MM.1S (cell line): ENCODE results near the gene PHF21A.

Experiments
- DNase-seq: peaks from one replicate; pipeline ENCODE4 v3.0.0-alpha.2; 2015
- H2AFZ ChIP-seq: fragments of 300-600 bp; sonication (generic); 2 replicates; pipeline ENCODE4 v1.6.0; 2016; ENCODE audit warnings: antibody characterized with exemption, low read length
- H3F3A ChIP-seq: fragments of 300-600 bp; sonication (generic); 2 replicates; pipeline ENCODE4 v1.6.1; 2016; ENCODE audit warnings: mild to moderate bottlenecking, antibody characterized with exemption, low read length, moderate library complexity, mixed read lengths; ENCODE audit not compliant: insufficient read depth
- H3K27ac ChIP-seq: fragments of 300-600 bp; sonication (generic); 2 replicates; pipeline ENCODE4 v1.5.1; 2016; ENCODE audit warnings: mild to moderate bottlenecking, low read length
- H3K27me3 ChIP-seq: fragments of 300-600 bp; sonication (generic); replicated peaks from 2 replicates; pipeline ENCODE4 v1.6.0; 2016; ENCODE audit warnings: low read length; ENCODE audit not compliant: insufficient read depth
- H3K36me3 ChIP-seq: fragments of 300-600 bp; sonication (generic); replicated peaks from 2 replicates; pipeline ENCODE4 v1.6.1; 2016; ENCODE audit warnings: mild to moderate bottlenecking, low read length, mixed read lengths; ENCODE audit not compliant: insufficient read depth
- H3K4me1 ChIP-seq: fragments of 300-600 bp; sonication (generic); 2 replicates; pipeline ENCODE4 v1.6.1; 2016; ENCODE audit warnings: low read length, mixed read lengths
- H3K4me2 ChIP-seq: fragments of 300-600 bp; sonication (generic); 2 replicates; pipeline ENCODE4 v1.6.0; 2016; ENCODE audit warnings: low read depth, low read length
- H3K4me3 ChIP-seq: fragments of 300-600 bp; sonication (generic); 2 replicates; pipeline ENCODE4 v1.5.1; 2016; ENCODE audit warnings: low read length, mixed read lengths
- H3K79me2 ChIP-seq: fragments of 300-600 bp; sonication (generic); 2 replicates; pipeline ENCODE4 v1.6.1; 2016; ENCODE audit warnings: mixed run types, low read length, mixed read lengths
- H3K9ac ChIP-seq: fragments of 300-600 bp; sonication (generic); 2 replicates; pipeline ENCODE4 v1.6.1; 2016; ENCODE audit warnings: low read length, mixed read lengths
- H3K9me2 ChIP-seq: fragments of 300-600 bp; sonication (generic); replicated peaks from 2 replicates; pipeline ENCODE4 v1.6.1; 2016; ENCODE audit warnings: mild to moderate bottlenecking, low read length, mixed read lengths; ENCODE audit not compliant: insufficient read depth
- H3K9me3 ChIP-seq: fragments of 300-600 bp; sonication (generic); replicated peaks from 2 replicates; pipeline ENCODE4 v1.6.1; 2016; ENCODE audit warnings: mild to moderate bottlenecking, low read length, mixed read lengths; ENCODE audit not compliant: insufficient read depth
- H4K20me1 ChIP-seq: fragments of 300-600 bp; sonication (generic); 2 replicates; pipeline ENCODE4 v1.6.1; 2016; ENCODE audit warnings: mild to moderate bottlenecking, low read length, moderate library complexity, mixed read lengths; ENCODE audit not compliant: insufficient read depth
- CTCF ChIP-seq: fragments of 300-600 bp; sonication (generic); IDR thresholded peaks from 2 replicates; pipeline ENCODE4 v1.5.1; 2016; ENCODE audit warnings: antibody characterized with exemption, low read length, mixed read lengths
- EZH2 ChIP-seq: fragments of 300-600 bp; sonication (generic); optimal IDR thresholded peaks from 2 replicates; pipeline ENCODE3; 2017; ENCODE audit warnings: low read depth, mild to moderate bottlenecking, antibody characterized with exemption, low read length, mixed read lengths
- EZH2phosphoT487 ChIP-seq: fragments of 300-600 bp; sonication (generic); IDR thresholded peaks from 2 replicates; pipeline ENCODE4 v1.6.1; 2018; ENCODE audit warnings: antibody characterized with exemption, low read length

The PHF21A gene

GRCh38 chr11:46050662-46051061 lies 70.6 kb downstream of the PHF21A start:
- Histone ChIP-seq H3K27ac (no peak overlapping the region), H3K9me3 (no peaks in the 10 kb centered on the region), H3F3A (no peaks in the 10 kb centered on the region), H4K20me1 (no peaks in the 10 kb centered on the region), H3K4me3 (no peak overlapping the region), H3K9me2 (no peaks in the 10 kb centered on the region), H3K4me2 (no peak overlapping the region), H3K36me3 (no peaks in the 10 kb centered on the region), H2AFZ (no peak overlapping the region), H3K4me1 (no peaks in the 10 kb centered on the region), H3K9ac (no peak overlapping the region), H3K79me2 (no peaks in the 10 kb centered on the region), H3K27me3 (no peaks in the 10 kb centered on the region)
- no peak for DNase-seq
- TF ChIP-seq CTCF, result no peak
- TF ChIP-seq EZH2phosphoT487, result no peak
- TF ChIP-seq EZH2, result no peak

DNA sequence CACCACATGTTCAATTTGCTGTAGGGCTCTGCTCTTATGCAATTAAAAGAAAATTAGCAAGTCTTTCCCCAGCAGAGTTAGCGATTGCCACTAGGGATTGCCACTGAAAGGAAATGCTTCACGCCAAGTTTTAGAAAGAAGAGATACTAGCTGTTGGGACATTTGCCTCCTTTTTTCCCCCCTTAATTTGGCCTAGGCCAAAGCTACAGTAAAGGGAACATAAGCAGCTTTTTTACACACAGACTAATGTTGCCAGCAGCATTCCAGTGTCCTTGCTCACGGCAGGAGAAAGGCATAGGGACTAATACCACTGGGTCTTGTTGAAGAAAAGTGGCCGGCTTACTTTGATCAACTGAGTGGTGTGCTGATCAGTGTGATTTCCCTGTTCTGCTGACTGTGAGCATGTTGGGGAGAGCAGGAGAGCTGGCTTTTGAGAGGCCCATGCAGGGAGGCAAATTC lies 71.2 kb downstream of the PHF21A start:
- Histone ChIP-seq H3F3A (no peaks in the 10 kb centered on the region), H3K27me3 (no peaks in the 10 kb centered on the region), H3K36me3 (no peaks in the 10 kb centered on the region), H2AFZ (no peak overlapping the region), H3K79me2 (no peaks in the 10 kb centered on the region), H3K4me3 (no peak overlapping the region), H3K9ac (no peak overlapping the region), H3K4me2 (no peak overlapping the region), H4K20me1 (no peaks in the 10 kb centered on the region), H3K9me2 (no peaks in the 10 kb centered on the region), H3K27ac (no peak overlapping the region), H3K4me1 (no peaks in the 10 kb centered on the region), H3K9me3 (no peaks in the 10 kb centered on the region)
- DNase-seq, result no peak
- no peak for TF ChIP-seq CTCF
- TF ChIP-seq EZH2, result no peak
- no peak for TF ChIP-seq EZH2phosphoT487

DNA sequence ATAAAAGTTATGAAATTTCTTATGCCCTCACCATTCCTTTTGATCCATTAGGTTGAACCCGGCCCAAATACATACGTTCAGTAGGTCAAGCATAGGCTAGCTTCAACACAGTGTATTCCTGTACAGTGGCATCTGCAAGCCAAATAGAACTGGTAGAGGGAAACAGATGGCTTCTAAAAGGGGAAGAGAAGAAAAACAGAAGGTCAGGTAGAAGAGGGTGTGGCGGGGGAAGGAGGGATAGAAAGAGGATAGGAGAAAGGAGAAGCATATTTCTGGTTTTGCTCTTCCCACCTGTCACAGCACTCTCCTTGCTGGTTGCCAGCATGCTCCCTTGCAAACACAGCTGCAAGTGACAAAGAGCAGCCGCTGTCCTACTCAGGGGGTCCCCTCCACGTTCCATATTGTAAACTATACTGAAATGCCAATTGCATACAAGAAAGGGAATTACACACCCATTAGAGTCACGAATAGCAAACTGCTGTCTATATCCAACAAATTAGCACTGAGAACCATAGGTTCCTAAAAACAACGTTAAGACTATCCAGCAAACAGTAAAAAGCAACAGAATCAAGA lies 71.8 kb downstream of the PHF21A start:
- no peak for TF ChIP-seq CTCF
- no peak for TF ChIP-seq EZH2phosphoT487
- no peak for TF ChIP-seq EZH2
- H3K4me1 ChIP-seq, result no peaks in the 10 kb centered on the region
- DNase-seq, result no peak

More for the DNA sequence above, 71.8 kb downstream of the PHF21A start:
- H3K9ac ChIP-seq, result no peak overlapping the region
- no peak overlapping the region for H3K4me2 ChIP-seq
- no peaks in the 10 kb centered on the region for H3K79me2 ChIP-seq
- H3K27ac ChIP-seq, result no peak overlapping the region
- no peaks in the 10 kb centered on the region for H3K36me3 ChIP-seq
- H3F3A ChIP-seq, result no peaks in the 10 kb centered on the region
- no peak overlapping the region for H2AFZ ChIP-seq
- no peaks in the 10 kb centered on the region for H4K20me1 ChIP-seq
- H3K4me3 ChIP-seq, result no peak overlapping the region
- no peaks in the 10 kb centered on the region for H3K9me2 ChIP-seq
- no peaks in the 10 kb centered on the region for H3K27me3 ChIP-seq
- H3K9me3 ChIP-seq, result no peaks in the 10 kb centered on the region
